Endothelial cell of umbilical vein (primary cell): ENCODE data around the gene TCF15. TPM values are rescaled to one million over a fixed set of nuclear protein-coding genes. Genes with fewer than 3 reads are reported as not detected.
A peak's percentile ranks its signal among the peaks of the same experiment; 100 is the strongest.

Experiments used
- BruUV-seq: library from RNA; stranded (reverse); fragments of 400-500 nt; replicated peaks from 2 replicates; lab custom pipeline; 2021; lab: Mats Ljungman, UMichigan
- CTCF ChIA-PET: fragments of 300-600, 350-600 bp; sonication (Branson Sonifier 250); formaldehyde crosslinking; loops from one replicate; lab custom pipeline; 2021; ENCODE audit warnings: antibody characterized with exemption, inconsistent platforms; lab: Charles Lee
- POLR2A ChIA-PET: fragments of 300-600, 350-600 bp; sonication (Branson Sonifier 250); formaldehyde crosslinking; loops from one replicate; lab custom pipeline; 2021; ENCODE audit warnings: antibody characterized with exemption, inconsistent platforms; lab: Charles Lee
- DNase-seq: peaks from one replicate; pipeline ENCODE4 v3.0.0-alpha.2; 2011; ENCODE audit warnings: low read depth, low spot score
- FAIRE-seq: peaks from 2 replicates; lab custom pipeline; 2011; peaks lifted over from hg19 to GRCh38; lab: Jason Lieb, UNC
- H2AFZ ChIP-seq: 2 replicates; pipeline ENCODE4 v1.6.0; 2012; ENCODE audit warnings: low read depth, low read length, control low read depth, inconsistent platforms
- H3K27ac ChIP-seq: 2 replicates; pipeline ENCODE4 v1.5.1; 2011; ENCODE audit warnings: low read depth, mild to moderate bottlenecking, control low read depth, low read length, moderate library complexity; ENCODE audit not compliant: insufficient read depth
- H3K27me3 ChIP-seq, 2 experiments: 2 replicates each; pipeline versions ENCODE4 v1.6.0 to v1.6.1; 2011; ENCODE audit warnings: low read length in 2 of 2, mixed read lengths in 1 of 2; ENCODE audit not compliant: control insufficient read depth in 2 of 2, insufficient read depth in 2 of 2
- H3K36me3 ChIP-seq, 2 experiments: 2 replicates in 1 of 2; 3 replicates in 1 of 2; pipeline ENCODE4 v1.5.1; 2011; ENCODE audit warnings: low read length in 2 of 2, mild to moderate bottlenecking in 1 of 2, moderate library complexity in 1 of 2; ENCODE audit not compliant: control insufficient read depth in 2 of 2, insufficient read depth in 2 of 2; ENCODE audit errors: extremely low read depth in 1 of 2
- H3K4me1 ChIP-seq: 3 replicates; pipeline ENCODE4 v1.5.1; 2011; ENCODE audit warnings: mild to moderate bottlenecking, low read length; ENCODE audit not compliant: control insufficient read depth, insufficient read depth; ENCODE audit errors: extremely low read depth
- H3K4me2 ChIP-seq: 2 replicates; pipeline ENCODE4 v1.6.1; 2011; ENCODE audit warnings: low read length, control low read depth, mixed read lengths; ENCODE audit not compliant: insufficient read depth
- H3K4me3 ChIP-seq, 3 experiments: fragments of 200-600 bp in 1 of 3; sonication (generic), shearing (Covaris generic) in 1 of 3; replicated peaks in 1 of 3; 2 replicates each; pipeline ENCODE4 v1.5.1; 2011 to 2016; ENCODE audit warnings: control low read depth in 3 of 3, low read length in 3 of 3, mild to moderate bottlenecking in 2 of 3, inconsistent platforms in 1 of 3, low read depth in 1 of 3, moderate library complexity in 1 of 3; ENCODE audit not compliant: insufficient read depth in 1 of 3
- H3K79me2 ChIP-seq: 2 replicates; pipeline ENCODE4 v1.6.0; 2012; ENCODE audit warnings: low read length, inconsistent platforms; ENCODE audit not compliant: control insufficient read depth, insufficient read depth
- H3K9ac ChIP-seq: replicated peaks from 2 replicates; pipeline ENCODE3; 2011; ENCODE audit warnings: low read length, control low read depth; ENCODE audit not compliant: insufficient read depth; ENCODE audit errors: extremely low read depth
- H3K9me1 ChIP-seq: replicated peaks from 3 replicates; pipeline ENCODE4 v1.6.0; 2011; ENCODE audit warnings: mild to moderate bottlenecking, low read length; ENCODE audit not compliant: control insufficient read depth, insufficient read depth; ENCODE audit errors: extremely low read depth
- H3K9me3 ChIP-seq: replicated peaks from 2 replicates; pipeline ENCODE4 v1.5.1; 2012; ENCODE audit warnings: low read length, inconsistent platforms; ENCODE audit not compliant: control insufficient read depth, insufficient read depth
- H4K20me1 ChIP-seq: replicated peaks from 2 replicates; pipeline ENCODE3; 2011; ENCODE audit warnings: mild to moderate bottlenecking, low read length; ENCODE audit not compliant: control insufficient read depth, insufficient read depth; ENCODE audit errors: extremely low read depth
- FOS ChIP-seq: IDR thresholded peaks from 2 replicates; pipeline ENCODE4 v1.6.1; 2011; ENCODE audit warnings: mild to moderate bottlenecking, low read length, moderate library complexity, borderline replicate concordance; ENCODE audit not compliant: insufficient read depth
- GATA2 ChIP-seq: IDR thresholded peaks from 2 replicates; pipeline ENCODE4 v1.7.0; 2011; ENCODE audit warnings: low read depth, mild to moderate bottlenecking, moderate library complexity, mixed read lengths, low read length; ENCODE audit not compliant: insufficient read length, insufficient read depth
- JUN ChIP-seq: IDR thresholded peaks from 2 replicates; pipeline ENCODE4 v1.6.1; 2011; ENCODE audit warnings: borderline replicate concordance, low read depth; ENCODE audit not compliant: insufficient read length, insufficient read depth
- MYC ChIP-seq: IDR thresholded peaks from one replicate; pipeline ENCODE4 v1.6.1; 2011; ENCODE audit warnings: mild to moderate bottlenecking, low read depth, low read length
- POLR2AphosphoS5 ChIP-seq: IDR thresholded peaks from 2 replicates; pipeline ENCODE4 v1.6.1; 2012; ENCODE audit warnings: low read depth, mild to moderate bottlenecking, control low read depth, low read length, moderate library complexity; ENCODE audit not compliant: insufficient read depth
- dilution Hi-C: fragments of 300-500 bp; cut with MboI; formaldehyde crosslinking; loops from one replicate; pipeline ENCODE4 v1.15.0; 2019; ENCODE audit warnings: low sequenced_read_pairs; ENCODE audit not compliant: extremely low pct_ligation_motif_present
- intact Hi-C: fragments of 100-400 bp; cut with micrococcal nuclease; formaldehyde crosslinking; loops from one replicate; pipeline ENCODE4 v1.10.0; 2022
- polyA plus RNA-seq, 4 experiments: library from polyadenylated mRNA; depleted of rRNA in 3 of 4; stranded (reverse) in 3 of 4; unstranded in 1 of 4; fragments of >200 nt; gene quantifications; 2 replicates each; pipeline versions ENCODE4 v1.2.1 to v1.2.3, GENCODE V29; 2011 to 2012; ENCODE audit warnings: missing spikeins in 1 of 4
- total RNA-seq: library from RNA; stranded (reverse); gene quantifications from 2 replicates; pipeline ENCODE4 v1.2.3, GENCODE V29; 2021
- TF ChIP-seq, protein P1 (sequence below), 2 donors: IDR thresholded peaks; 1 replicate in 1 of 2; 2 replicates in 1 of 2; pipeline ENCODE4 v1.5.1; 2011; ENCODE audit warnings: low read length in 2 of 2, mild to moderate bottlenecking in 2 of 2, moderate library complexity in 2 of 2, control low read depth in 1 of 2, inconsistent platforms in 1 of 2, low read depth in 1 of 2; ENCODE audit not compliant: insufficient read depth in 1 of 2; ENCODE audit errors: extremely low read depth in 1 of 2
- TF ChIP-seq, protein P2 (sequence below): IDR thresholded peaks from 2 replicates; pipeline ENCODE4 v1.6.1; 2011; ENCODE audit not compliant: insufficient read depth, insufficient read length

Gene TCF15
- total and polyA plus RNA-seq, 2 donors (not counting 3 experiments of a cell fraction or from before 2014, with no cell fraction given) = 0.07 to 1.3 TPM

DNA sequence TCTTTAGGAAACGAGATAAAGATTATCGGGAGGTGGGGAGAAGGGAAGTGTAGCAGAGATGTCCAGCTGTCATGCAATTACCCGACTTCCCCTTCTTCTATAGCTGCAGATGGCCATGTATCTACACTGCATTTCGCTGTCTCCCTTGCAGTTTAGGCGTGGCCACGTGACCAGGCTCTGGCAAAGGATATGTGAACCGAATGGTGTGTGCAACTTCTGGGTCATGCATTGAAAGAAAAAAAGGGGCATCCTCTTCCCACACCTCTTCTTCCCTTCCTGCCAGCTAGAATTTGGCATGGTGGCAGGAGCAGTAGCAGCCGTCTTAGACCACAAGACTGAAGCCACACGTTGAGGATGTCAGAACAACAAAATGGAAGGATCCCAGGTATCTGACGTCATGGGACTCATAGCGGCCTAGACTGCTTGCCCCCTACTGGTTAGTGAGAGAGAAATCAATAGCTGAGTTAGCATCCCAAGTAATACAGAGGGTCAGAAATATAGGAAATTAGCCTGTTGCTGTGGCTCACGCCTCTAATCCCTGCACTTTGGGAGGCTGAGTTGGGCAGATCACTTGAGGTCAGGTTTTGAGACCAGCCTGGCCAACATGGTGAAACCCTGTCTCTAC lies 32.8 kb downstream of the TCF15 start:
- Histone ChIP-seq H3K79me2 (no peaks in the 10 kb centered on the region), H3K9ac (no peak overlapping the region), H3K27me3 (peaks cover 0 to 6% of the 10 kb centered on the region in 2 experiments), H3K36me3 (no peaks in the 10 kb centered on the region), H3K9me1 (no peaks in the 10 kb centered on the region), H3K4me3 (no peak overlapping the region), H3K4me2 (peak overlapping the region; percentile 35), H4K20me1 (no peaks in the 10 kb centered on the region), H3K9me3 (no peaks in the 10 kb centered on the region), H3K27ac (no peak overlapping the region), H2AFZ (no peak overlapping the region), H3K4me1 (peaks cover 47% of the 10 kb centered on the region)
- intact Hi-C loops (no loop called here), dilution Hi-C loops (no loop called here)
- TF ChIP-seq GATA2 (peak; percentile 92), FOS (no peak), JUN (no peak), POLR2AphosphoS5 (no peak), MYC (no peak)
- TF ChIP-seq, protein P1, sequence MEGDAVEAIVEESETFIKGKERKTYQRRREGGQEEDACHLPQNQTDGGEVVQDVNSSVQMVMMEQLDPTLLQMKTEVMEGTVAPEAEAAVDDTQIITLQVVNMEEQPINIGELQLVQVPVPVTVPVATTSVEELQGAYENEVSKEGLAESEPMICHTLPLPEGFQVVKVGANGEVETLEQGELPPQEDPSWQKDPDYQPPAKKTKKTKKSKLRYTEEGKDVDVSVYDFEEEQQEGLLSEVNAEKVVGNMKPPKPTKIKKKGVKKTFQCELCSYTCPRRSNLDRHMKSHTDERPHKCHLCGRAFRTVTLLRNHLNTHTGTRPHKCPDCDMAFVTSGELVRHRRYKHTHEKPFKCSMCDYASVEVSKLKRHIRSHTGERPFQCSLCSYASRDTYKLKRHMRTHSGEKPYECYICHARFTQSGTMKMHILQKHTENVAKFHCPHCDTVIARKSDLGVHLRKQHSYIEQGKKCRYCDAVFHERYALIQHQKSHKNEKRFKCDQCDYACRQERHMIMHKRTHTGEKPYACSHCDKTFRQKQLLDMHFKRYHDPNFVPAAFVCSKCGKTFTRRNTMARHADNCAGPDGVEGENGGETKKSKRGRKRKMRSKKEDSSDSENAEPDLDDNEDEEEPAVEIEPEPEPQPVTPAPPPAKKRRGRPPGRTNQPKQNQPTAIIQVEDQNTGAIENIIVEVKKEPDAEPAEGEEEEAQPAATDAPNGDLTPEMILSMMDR (IDR thresholded peaks at IDR 0.05; ENCODE audit: extremely low read depth in 1 of 2, insufficient read depth in 1 of 2, low read depth in 1 of 2, low read length in 2 of 2) = peak; percentile 25 to 45
- TF ChIP-seq, protein P2, sequence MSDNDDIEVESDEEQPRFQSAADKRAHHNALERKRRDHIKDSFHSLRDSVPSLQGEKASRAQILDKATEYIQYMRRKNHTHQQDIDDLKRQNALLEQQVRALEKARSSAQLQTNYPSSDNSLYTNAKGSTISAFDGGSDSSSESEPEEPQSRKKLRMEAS = peak; percentile 56
- ChIA-PET POLR2A (interaction anchor here (1.0 kb wide), 1 partner anchor 9 kb away, joined by 3 read pairs; no protein-coding TSS in a partner anchor), CTCF (interaction anchor here (0.6 to 8.5 kb wide), 11 partner anchors 8 to 90 kb away, joined by 3 to 93 read pairs (median 4); no protein-coding TSS in a partner anchor)
- peak; percentile 71 for DNase-seq
- BruUV-seq = no TSS peak
- peak; percentile 78 for FAIRE-seq
